Skin of body (tissue), 2 donors: ENCODE data around the gene FLNB. TPM values are rescaled to one million over a fixed set of nuclear protein-coding genes. Genes with fewer than 3 reads are reported as not detected.

ENCODE experiments used
- DNase-seq: peaks from one replicate; lab custom pipeline; 2025; lab: John Stamatoyannopoulos, UW
- total RNA-seq: library from RNA; depleted of rRNA; stranded (reverse); fragments of >200 nt; gene quantifications from one replicate; pipeline ENCODE4 v1.2.3, GENCODE V29; 2014

FLNB gene
- total RNA-seq, 1 donor from 2014 or later, result 136 TPM

DNA sequence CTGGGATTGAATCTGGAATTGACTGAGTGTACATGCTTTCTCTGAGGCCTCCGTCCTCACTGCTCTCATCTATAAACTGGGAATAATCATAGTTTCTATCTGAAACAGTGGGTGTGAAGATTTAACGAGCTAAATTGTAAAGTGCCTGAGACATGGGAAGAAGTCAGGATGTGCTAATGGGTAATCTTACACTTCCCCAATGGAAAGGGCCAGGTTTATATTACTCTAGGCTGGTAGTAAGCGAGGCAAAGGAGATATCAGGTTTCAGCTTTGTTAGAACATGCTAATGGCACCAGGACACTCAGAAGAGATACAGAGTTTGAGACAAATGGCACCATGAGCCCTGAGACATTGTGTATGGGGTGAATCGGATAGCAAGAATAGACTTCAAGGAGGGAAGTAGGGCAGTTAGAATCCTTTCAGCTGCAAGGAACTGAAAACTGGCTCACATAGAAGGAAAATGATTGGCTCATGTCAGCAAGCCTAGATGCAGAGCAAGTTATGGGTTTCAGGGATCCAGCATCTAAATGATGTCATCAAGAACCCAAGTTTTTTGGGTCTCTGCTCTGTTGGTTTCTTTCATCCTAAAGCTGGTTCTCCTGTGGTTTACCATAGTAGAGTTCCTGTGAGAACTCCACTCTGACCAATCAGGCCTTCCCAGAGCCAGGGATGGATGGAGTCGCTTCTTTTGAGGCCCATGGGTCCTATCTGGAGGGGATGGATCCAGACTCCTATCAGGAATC lies 21.8 kb downstream of the FLNB start:
- DNase-seq, result no peak

DNA sequence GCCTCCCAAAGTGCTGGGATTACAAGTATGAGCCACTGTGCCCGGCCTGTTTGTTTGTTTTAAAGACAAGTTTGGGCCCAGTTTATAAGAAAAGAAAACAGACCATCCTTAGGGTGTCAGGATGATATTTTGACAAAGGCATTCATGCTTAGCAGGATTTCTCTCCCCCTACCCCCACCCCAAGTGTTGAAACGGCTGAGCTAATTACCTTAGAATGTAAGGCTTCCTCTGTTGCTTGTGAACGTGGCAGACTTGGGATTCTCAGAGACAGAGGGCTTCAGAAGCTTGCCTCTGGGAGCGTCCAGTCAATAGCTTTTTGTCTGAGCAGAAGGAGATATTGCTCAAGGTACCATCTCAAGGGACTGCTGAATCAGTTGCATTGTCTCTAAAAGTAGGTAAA lies 24.0 kb downstream of the FLNB start:
- DNase-seq, result no peak

DNA sequence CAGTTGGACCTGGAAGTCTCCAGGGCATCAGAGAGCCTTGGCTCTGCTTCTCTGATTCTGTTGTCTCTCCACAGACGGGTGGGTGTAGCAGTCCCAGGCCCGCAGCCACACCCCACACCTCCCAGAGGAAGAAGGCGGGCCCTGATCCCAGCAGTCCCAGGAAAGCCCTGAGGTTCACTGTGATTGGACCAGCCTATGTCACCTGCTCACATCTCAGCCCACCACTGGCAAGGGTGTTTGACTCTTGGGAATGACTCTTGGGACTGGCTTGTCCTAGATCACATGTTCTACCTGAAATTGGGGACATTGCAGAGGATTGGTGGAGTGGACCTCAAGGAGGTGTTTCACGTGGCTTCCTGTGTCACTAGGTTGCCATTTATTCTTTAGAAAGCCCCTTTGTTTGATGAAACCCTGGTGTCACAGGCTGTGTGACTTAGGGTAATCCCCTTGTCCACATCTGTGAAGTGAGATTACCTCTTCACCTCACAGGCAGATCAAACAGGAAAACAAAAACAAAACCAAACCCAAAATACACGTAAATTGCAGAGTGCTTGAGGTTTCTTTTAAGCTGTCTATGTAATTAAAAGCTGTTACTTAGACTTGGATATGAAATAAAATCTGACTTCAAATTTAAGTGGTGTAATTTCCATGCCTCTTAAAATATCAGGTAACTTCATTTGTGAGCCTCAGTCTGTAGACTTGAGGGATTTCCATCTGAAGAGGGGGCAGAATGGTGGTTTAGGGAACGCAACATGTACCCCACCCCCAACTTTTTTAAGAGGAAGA lies 26.7 kb downstream of the FLNB start:
- no peak for DNase-seq

DNA sequence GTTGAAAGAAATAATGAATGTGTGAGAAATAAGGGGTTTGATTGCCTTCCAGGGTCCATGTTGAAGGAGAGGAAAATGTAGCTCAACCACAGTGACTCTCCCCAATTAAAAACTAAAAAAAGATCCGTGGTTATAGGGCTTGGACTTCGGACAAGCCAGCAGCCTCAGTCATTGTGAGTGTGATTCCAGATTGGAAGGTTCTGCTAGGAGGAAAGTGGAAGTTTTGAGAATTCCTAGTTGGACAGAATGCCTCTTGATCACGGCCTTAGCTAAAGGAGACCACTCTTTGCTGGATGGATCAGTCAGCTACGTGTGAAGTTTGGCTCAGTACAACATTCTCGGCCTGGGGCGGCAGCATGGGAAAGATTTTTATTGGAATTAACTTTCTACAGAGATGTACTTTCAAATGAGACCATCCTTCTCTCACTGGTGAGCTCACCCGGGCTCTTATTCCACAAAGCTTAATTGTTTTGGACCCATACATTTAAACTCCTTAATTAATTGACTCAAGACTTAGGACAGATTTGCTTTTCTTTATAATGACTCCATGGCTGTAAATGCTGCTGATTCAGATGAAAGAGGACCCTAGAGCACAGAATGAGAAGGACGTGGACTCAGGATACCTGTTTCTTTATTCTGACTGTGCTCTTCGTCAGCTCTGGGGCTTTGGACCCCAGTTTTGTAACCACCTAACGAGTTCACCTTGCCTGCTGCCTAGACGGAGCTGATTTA lies 27.5 kb downstream of the FLNB start:
- DNase-seq, result no peak

DNA sequence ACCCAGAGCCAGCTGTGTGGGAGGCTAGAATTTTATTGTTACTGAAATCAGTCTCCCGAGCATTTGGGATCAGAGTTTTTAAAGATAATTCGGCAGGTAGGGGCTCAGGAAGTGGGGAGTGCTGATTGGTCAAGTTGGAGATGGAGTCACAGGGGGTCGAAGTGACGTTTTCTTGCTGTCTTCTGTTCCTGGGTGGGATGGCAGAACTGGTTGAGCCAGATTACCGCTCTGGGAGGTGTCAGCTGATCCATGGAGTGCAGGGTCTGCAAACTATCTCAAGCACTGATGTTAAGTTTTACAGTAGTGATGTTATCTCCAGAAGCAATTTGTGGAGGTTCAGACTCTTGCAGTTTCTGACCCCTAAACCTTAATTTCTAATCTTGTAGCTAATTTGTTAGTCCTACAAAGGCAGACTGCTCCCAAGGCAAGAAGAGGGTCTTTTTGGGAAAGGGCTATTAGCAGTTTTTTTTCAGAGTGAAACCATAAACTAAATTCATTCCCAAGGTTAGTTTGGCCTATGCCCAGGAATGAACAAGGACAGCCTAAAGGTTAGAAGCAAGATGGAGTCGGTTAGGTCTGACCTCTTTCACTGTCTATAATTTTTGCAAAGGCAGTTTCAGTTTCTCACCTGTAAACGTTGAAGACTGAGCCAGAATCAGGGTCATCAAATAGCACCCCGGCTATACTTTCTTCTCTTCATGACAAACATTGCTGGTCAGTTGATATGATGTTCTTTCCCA lies 28.2 kb downstream of the FLNB start:
- no peak for DNase-seq

DNA sequence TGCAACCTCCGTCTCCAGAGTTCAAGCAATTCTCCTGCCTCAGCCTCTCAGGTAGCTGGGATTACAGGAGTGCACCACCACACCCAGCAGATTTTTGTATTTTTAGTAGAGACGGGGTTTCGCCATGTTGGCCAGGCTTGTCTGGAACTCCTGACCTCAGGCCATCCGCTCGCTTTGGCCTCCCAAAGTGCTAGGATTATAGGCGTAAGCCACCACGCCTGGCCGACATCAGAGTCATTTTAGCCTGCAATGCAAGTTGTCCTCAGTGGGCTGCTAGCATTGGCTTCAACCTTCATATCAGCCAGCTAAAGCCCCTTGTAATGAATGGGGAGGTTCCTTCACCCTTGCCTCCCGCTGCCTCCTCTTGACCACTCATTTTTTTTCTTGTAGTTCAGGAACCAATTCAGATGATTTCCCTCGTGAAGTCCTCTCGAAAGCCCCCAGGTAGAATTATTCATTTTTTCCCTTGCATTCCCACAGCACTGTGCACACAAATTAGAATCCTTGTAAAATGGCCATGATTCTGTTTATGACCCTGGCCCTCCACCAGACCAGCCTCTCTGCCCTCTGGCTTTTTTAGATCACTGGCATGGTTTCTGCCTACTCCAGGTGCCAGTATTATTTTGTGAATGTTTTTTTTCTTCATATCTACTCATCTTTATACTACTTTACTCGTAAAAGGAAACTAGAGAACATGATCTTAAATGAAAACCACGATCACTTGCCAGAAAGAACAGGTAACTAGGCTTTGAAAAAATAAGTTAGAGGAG lies 29.1 kb downstream of the FLNB start:
- no peak for DNase-seq

DNA sequence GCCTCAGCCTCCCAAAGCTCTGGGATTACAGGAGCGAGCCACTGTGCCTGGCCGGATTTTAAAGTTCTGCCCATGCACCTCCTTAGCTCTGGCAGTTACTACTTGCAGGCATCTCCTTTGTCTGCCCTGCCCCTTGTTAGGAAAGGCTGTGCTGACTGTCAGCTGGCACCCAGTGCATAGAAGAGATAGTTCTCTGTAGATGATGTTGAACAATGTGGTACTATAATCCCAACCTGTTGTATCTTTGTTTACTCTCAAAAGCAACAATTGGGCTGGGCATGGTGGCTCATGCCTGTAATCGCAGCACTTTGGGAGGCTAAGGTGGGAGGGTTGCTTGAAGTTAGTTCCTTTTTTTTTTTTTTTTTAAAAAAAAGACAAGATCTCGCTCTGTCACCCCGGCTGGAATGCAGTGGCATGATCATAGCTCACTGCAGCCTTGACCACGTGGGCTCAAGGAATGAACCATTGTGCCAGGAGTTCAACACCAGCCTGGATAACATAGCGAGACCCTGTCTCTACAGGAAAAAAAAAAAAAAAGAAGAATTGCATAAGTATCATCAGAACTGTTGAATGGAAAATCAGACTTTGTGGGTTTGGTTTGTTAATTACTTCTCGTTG lies 30.6 kb downstream of the FLNB start:
- no peak for DNase-seq

DNA sequence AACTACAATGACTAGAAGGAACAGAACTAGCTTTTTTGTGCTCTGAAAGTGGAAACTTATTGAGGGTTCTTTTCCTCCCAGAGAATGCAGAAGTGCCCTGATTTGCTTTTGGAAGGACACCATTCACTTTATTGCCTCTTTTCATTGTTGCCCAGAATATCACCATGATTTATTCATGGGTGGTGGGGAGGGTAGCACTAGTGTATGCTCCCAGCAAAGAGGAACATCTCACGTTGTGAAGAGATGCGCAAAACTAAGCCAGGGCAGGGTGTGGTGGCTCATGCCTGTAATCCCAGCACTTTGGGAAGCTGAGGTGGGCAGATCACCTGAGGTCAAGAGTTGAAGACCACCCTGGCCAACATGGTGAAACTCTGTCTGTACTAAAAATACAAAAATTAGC lies 31.4 kb downstream of the FLNB start:
- no peak for DNase-seq

DNA sequence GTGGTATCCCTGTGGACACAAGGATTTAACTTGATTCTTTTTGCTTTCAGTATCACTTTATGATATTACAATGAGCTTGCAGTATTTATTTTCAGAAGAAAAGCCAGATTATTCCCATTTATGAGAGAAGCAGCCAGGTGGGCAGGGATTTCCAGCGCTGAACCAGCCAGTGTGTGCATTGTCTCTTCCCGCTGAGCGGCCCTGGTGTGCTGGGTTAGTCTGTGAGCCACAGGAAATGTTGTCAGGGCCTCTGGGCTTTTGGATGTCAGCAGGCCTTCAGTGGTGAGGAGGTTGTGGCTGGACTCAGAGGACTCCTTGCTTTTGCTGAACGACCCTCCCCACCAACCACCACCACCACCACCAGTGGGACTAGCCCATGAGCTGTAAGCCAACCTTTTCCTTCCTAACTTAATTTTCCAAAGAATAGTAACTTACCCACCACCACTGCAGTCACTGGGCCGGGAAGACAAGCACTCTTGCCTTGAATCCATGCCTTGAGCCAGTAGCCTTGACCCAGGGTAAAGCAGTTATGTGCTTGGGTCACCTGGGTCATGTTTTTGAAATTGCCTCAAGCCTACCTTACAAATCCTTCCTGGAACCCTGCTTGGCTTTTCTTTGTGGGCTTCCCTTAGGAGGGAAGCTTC lies 33.1 kb downstream of the FLNB start:
- no peak for DNase-seq

DNA sequence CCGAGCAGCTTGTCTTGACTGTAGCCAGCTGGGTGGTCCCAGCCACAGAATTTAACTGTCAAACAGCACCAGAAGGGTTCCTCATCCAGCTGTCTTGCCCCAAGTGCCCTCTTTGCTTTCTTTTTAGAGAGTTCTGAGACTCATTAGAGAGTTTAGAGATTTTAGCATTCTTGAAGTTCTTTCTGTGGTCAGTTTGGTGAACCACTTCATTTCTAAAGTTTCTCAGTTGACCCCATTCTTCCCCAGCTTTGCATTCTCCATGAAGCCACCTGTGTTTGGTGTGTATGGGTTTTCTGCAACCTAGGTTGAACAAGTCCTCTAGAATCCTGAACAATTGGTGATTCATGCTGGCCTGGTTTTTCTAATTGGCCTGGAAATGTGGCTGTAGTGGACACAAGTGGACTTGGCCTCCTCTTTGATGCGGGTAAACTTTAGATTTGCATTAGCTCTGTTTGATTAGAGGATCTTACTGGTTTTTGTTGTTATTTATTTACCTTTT lies 33.7 kb downstream of the FLNB start:
- peak; percentile 28 for DNase-seq

DNA sequence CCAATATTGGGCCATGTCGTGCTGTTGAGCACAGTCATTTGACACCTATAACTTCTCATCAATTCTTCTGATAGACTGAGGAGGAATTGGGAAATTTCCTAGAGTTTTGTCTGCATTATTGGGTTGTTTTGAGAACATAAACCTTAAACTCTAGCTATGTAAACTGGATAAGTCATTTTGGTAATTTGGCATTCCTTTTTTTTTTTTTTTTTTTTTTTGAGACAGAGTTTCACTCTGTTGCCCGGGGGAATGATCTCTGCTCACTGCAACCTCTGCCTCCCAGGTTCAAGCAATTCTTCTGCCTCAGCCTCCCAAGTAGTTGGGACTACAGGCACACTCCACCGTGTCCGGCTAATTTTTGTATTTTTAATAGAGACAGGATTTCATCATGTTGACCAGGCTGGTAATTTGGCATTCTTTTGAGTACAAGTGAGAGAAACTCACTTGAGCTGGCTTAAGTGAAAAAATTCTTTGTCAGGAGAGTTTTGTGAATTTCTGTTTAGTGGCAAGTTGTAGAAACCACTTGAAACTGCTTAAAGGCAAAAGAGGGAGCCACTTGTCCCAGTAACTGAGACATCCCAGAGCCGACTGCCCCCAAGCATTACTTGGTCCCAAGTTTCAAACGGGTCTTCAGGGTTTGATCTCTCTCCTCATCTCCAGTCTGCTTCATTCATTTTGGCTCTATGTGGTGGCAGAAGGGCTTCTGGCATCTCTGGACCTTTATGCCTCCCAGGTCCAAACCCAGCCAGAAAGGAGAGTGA lies 34.9 kb downstream of the FLNB start:
- no peak for DNase-seq

DNA sequence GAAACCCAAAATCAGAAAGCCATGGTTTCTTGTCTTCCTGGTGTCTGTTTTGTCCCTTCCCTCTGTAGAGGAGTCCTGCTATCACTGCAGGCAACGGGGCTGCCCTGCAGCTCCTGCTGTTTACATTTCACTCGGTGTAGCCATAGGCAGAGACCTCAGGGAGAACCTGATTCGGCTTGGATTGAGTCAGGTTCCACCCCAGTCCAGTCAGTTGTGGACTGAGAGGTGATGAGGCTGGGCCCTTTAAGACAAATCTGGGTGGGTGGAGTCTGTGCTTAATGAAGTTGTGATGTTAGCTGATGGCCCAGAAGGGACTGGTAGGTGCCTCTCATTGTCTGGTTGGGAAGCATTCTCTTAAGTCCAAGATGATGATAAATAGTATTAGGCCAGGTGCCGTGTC lies 35.7 kb downstream of the FLNB start:
- DNase-seq, result no peak

DNA sequence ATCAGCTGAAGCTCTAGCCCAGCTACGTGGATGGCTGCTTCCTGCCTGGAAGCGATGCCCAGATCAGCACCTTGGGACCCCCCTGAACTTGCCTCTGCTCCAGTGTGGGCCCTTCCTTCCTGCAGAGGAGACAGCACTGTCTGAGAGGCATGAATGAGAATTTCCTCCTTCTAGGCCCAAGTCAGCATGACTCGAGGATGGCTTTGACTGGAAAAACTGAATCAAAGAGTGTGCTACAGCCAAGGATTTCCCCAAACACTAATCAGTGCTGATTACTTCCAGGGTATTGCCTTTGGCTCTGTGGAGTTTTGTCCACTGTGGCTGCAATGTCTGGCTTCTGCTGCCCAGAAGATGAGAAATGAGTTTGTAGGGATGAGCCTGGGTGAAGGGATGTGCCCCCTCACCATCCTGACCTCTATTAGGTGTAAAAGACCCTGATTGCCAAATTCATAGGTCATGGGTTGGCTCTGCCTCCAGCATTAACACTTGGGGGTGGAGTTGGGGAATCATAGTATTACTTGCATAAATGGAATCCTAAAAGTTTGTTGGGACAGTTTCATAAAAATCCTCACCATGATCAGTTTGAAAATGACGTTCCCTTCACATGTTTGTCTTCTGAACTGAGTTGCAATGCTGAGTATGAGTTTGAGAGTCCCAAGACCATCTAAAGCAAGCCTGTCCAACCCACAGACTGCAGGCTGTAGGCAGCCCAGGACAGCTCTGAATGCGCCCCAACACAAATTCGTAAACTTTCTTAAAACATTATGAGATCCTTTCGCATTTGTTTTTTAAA lies 36.7 kb downstream of the FLNB start:
- DNase-seq, result peak; percentile 75

DNA sequence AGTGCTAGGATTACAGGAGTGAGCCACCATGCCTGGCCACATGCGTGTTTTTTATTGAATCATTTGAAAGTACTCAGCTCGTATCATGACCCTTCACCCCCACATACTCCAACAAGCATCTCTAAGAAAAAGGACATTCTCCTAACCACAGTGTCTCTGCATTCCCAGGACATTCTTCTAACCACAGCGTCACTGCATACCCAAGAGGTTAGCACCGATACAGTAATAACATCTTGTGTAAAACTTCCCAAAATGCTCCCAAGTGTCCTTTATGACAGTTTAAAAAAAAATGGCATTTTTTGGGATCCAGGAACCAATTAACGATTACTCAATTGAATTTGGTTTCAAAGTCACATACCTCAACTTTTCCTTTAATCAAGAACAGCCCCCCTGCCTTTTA lies 39.6 kb downstream of the FLNB start:
- DNase-seq, result peak; percentile 79

DNA sequence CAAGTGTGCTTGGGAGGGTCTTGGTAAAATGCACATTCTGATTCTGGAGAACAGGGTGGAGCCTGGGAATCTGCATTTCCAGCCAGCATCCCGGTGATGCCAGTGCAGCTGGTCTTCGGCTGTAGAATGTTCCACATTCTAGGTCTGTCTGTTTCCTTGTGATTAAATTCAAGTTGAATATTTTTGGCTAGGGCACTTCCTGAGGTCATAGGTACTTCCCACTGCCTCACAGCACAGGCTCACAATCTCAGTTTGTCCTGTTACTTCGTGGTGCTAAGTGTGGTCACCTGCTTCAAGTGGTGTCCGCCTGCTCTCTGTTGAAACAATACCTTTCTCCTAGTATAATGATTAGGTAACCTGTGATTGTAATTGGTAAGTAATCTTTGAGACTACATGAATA lies 40.1 kb downstream of the FLNB start:
- DNase-seq, result peak; percentile 62

DNA sequence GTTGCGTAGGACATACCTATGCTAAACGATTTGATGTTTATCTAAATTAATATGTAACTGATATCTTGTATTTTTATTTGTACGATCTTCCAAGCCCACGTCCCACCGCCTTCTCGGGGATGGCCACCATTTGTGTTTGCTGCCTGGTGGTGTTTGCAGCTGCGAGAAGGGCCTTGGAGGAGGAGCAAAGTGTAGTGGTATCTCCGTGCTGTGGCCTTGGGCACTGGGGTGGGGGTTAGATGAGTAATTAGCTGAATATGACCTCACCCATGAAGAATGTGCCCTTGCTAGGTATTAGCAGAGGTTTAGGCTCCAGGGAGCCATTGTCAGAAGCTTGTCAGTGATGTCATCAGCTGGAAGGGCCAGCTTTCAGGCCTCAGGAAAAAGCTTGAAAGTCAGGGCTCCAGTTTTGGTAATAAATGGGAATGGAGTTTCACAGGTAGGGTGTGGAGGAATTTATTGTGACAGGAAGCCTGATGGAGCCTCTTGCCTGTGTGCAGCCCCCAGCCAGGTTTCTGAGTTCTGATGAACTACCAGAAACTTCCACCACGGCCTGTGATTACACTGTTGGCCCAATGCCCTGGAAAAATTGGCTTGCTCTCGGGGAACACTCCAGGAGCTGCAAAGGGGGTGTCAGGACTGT lies 41.0 kb downstream of the FLNB start:
- peak; percentile 61 for DNase-seq

DNA sequence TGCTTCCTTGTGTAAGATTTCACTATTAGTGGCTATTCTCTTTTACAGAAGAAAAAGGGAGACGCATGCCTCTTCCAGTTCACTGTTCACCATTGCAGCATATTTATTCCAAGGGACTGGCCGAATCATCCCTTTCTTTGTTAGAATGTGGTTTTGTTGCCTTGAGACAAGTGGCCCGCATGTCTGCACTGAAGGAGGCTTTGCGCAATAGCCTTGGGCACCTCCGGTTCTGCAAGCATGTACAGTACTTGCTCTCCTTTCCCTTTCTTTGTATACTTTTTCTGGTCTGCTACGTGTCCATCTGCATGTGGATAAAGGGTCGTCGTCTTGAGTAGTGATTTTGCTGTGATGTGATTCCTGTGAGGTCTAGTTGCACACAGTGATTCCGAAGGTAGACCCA lies 43.0 kb downstream of the FLNB start:
- DNase-seq, result no peak
